ENCODE data around the gene UBXN11.

UBXN11 gene

GRCh38 chr1:26280333-26281042 lies 25.9 kb downstream of the UBXN11 start:
- Histone ChIP-seq H3K27ac (ENCODE audit: low read length) (no peak overlapping the region), H3K9me3 (ENCODE audit: insufficient read depth, low read length) (no peaks in the 10 kb centered on the region), H3K4me2 (ENCODE audit: low read length) (peak overlapping the region; percentile 92), H3K79me2 (ENCODE audit: low read length) (no peaks in the 10 kb centered on the region), H3K27me3 (ENCODE audit: low read depth, low read length) (no peaks in the 10 kb centered on the region), H3K36me3 (replicated peaks; ENCODE audit: low read depth, low read length) (peaks cover 24% of the 10 kb centered on the region), H3K9ac (ENCODE audit: low read length) (peak overlapping the region; percentile 78), H3K4me1 (ENCODE audit: low read length) (peaks cover 11% of the 10 kb centered on the region), H2AFZ (ENCODE audit: low read depth, low read length) (no peak overlapping the region), H3K4me3 (ENCODE audit: low read length) (peak overlapping the region; percentile 95), H4K20me1 (ENCODE audit: insufficient read depth, low read length) (no peaks in the 10 kb centered on the region)
- TF ChIP-seq CTCF (IDR thresholded peaks at IDR 0.05; ENCODE audit: low read depth, low read length) (no peak), EZH2phosphoT487 (IDR thresholded peaks at IDR 0.05; ENCODE audit: low read depth) (no peak)

GRCh38 chr1:26279456-26280332 lies 26.7 kb downstream of the UBXN11 start, which contains the start of gene SH3BGRL3:
TSS of gene SH3BGRL3 (plus strand) at chr1:26280086. CDS start at chr1:26280156, 70 bp downstream.
- Histone ChIP-seq H3K4me2 (ENCODE audit: low read length) (peak within 1 kb of the TSS; percentile 92), H2AFZ (ENCODE audit: low read depth, low read length) (peak within 1 kb of the TSS; percentile 84; the same call in 1 of the 2 replicates), H3K36me3 (replicated peaks; ENCODE audit: low read depth, low read length) (peaks cover 24% of the 10 kb centered on the region), H4K20me1 (ENCODE audit: insufficient read depth, low read length) (no peaks in the 10 kb centered on the region), H3K9me3 (ENCODE audit: insufficient read depth, low read length) (no peaks in the 10 kb centered on the region), H3K9ac (ENCODE audit: low read length) (peak within 1 kb of the TSS; percentile 78), H3K79me2 (ENCODE audit: low read length) (no peaks in the 10 kb centered on the region), H3K27ac (ENCODE audit: low read length) (no peak within 1 kb of the TSS; the same call in 1 of the 2 replicates), H3K4me3 (ENCODE audit: low read length) (peak within 1 kb of the TSS; percentile 95), H3K4me1 (ENCODE audit: low read length) (peaks cover 11% of the 10 kb centered on the region), H3K27me3 (ENCODE audit: low read depth, low read length) (no peaks in the 10 kb centered on the region)
- TF ChIP-seq EZH2phosphoT487 (IDR thresholded peaks at IDR 0.05; ENCODE audit: low read depth) = no peak
- TF ChIP-seq CTCF (IDR thresholded peaks at IDR 0.05; ENCODE audit: low read depth, low read length) = peak; percentile 14; the same call in 1 of the 2 replicates

GRCh38 chr1:26278724-26279455 lies 27.5 kb downstream of the UBXN11 start:
- Histone ChIP-seq H3K9me3 (ENCODE audit: insufficient read depth, low read length) (no peaks in the 10 kb centered on the region), H3K36me3 (replicated peaks; ENCODE audit: low read depth, low read length) (peaks cover 24% of the 10 kb centered on the region), H2AFZ (ENCODE audit: low read depth, low read length) (no peak overlapping the region), H3K4me2 (ENCODE audit: low read length) (peak overlapping the region; percentile 92), H3K79me2 (ENCODE audit: low read length) (no peaks in the 10 kb centered on the region), H3K27me3 (ENCODE audit: low read depth, low read length) (no peaks in the 10 kb centered on the region), H3K4me3 (ENCODE audit: low read length) (peak overlapping the region; percentile 95), H3K4me1 (ENCODE audit: low read length) (peaks cover 11% of the 10 kb centered on the region), H4K20me1 (ENCODE audit: insufficient read depth, low read length) (no peaks in the 10 kb centered on the region), H3K9ac (ENCODE audit: low read length) (peak overlapping the region; percentile 78; the same call in 1 of the 2 replicates), H3K27ac (ENCODE audit: low read length) (no peak overlapping the region)
- TF ChIP-seq EZH2phosphoT487 (IDR thresholded peaks at IDR 0.05; ENCODE audit: low read depth) (no peak), CTCF (IDR thresholded peaks at IDR 0.05; ENCODE audit: low read depth, low read length) (no peak)

All from OCI-LY3 (cell line).